ENCODE data around the gene ANG.
"Not testable (repeated sequence)": the region's sequence is repeated elsewhere in the genome, so short reads cannot be mapped to it uniquely, and the experiment has no call there.

ANG gene

DNA sequence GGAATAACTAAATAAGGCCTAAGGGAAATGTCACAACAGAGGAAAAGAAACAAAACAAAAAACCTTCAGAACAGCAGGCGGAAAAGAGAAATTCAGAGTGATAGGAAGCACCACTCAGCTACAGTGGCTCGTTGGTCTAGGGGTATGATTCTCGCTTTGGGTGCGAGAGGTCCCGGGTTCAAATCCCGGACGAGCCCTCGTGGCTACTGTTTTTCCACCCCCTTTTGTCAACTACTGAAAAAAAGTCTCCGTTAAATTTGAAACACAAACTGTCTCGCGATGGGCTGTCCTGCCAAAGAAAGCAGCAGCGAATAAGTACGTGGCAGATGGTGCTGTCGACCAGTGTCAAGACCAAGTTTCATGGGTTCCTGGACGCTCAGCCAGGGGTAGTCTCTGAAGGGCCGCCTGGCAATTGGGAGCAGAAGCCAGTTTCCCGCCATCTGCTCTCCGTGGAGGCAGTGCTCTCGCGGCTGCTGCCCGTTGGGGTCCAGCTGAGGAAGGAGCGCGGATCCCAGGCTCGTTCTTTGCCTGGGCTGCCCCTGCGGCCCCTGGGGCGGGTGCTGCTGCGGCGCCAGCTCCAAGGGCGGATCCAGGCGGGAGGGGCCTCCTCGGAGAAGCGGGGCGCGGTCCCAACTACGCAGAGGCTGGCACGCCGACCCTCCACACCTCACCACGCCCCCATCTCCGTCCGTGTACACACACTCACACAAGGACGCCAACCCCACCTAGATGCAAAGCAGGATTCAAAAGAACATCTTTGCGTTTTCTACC, 4.5 kb upstream of the ANG start, which contains the start of gene RNASE4:
Gene RNASE4 (plus strand): TSS at position 670 of the 771 bp plus-strand sequence. CDS start 14,812 bp downstream, outside the sequence.
- H3K27ac Mint-ChIP-seq = peak within 1 kb of the TSS; percentile 73
- no peaks in the 10 kb centered on the region for H3K36me3 Mint-ChIP-seq
- peaks cover 30% of the 10 kb centered on the region for H3K4me1 Mint-ChIP-seq
- H3K9me3 Mint-ChIP-seq = no peaks in the 10 kb centered on the region
- peak within 1 kb of the TSS; percentile 50 for H3K4me3 Mint-ChIP-seq
- H3K27me3 Mint-ChIP-seq = no peaks in the 10 kb centered on the region

DNA sequence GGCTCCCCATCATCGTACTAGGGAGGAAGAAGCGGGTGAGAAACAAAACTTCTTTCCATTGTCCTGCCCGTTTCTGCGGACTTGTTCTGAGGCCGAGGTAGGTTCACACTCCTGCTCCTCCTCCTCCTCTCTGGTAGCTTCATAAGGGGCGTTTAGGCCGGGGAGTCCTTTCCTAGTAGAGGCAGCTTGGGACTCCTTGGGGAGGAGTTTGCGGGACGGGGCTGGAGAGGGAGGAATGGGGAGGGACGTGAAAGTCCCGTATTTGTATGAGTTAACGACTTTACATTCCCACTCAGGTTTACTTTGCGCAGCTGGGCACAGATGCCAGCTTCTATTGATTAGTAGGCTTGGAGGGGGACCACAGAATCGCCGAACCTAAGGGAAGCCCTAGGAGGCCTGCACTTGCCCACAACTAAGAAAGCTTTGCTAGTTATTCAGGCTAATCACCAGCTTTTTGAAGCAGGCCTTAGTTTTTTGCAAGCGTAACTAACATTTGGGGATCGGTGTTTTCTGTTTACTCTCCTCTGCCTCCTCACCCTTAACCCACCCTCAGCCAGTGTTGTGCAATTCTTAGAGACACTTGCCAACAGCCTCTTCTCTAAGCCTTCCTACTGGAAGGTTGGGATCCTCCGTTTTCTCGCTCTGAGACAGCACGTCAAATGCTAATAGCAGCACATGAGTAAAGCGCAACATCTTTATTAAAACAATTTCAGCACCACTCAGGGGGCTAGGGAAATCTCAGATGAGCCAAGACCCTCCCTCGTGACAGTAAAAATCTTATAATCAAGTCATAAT, 3.7 kb upstream of the ANG start:
- H3K9me3 Mint-ChIP-seq = no peaks in the 10 kb centered on the region
- peak overlapping the region; percentile 73 for H3K27ac Mint-ChIP-seq

DNA sequence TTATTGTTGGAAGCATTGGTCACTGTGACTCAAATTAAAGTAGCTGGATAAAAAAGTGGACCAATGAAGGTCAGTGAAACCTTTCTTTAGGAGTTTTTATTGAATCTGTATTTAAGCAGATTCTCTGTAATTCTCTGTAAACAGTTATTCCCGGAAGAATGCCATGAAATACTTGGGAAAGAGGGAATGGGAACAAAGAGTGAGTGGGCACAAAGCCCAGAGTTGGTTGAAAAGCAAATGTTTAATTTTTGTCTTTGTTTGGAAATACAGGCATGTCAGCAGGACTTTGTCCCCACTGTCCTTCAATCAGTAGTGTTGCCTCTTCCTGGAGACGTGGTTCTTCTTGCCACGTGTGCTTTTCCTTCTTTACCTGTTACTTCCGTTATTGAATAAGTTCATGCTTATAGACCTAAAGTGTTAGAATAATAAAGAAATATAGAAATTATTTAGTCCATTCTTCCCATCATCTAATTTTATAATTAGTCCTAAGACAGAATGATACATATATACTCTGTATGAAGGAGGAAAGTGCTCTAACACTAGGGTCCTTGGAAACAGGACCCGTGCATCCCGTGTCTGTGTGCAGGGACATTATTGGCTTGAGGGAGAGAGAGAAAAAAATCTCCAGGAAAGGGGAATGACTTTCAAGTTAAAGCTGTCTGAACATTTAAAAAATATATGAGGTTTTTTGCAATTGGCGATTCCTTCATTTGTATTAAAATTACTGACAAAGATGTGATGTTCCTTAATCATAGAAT, 2.0 kb upstream of the ANG start:
- H3K36me3 Mint-ChIP-seq = no peaks in the 10 kb centered on the region
- peaks cover 16% of the 10 kb centered on the region for H3K4me1 Mint-ChIP-seq
- no peaks in the 10 kb centered on the region for H3K9me3 Mint-ChIP-seq
- H3K27ac Mint-ChIP-seq = no peak overlapping the region
- H3K4me3 Mint-ChIP-seq = no peak overlapping the region
- H3K27me3 Mint-ChIP-seq = no peaks in the 10 kb centered on the region

More for the DNA sequence above, 3.7 kb upstream of the ANG start:
- peak overlapping the region; percentile 50 for H3K4me3 Mint-ChIP-seq
- H3K4me1 Mint-ChIP-seq = peaks cover 26% of the 10 kb centered on the region
- H3K27me3 Mint-ChIP-seq = no peaks in the 10 kb centered on the region
- H3K36me3 Mint-ChIP-seq = no peaks in the 10 kb centered on the region

GRCh38 chr14:20687362-20688166, 1.0 kb upstream of the ANG start:
- no peaks in the 10 kb centered on the region for H3K36me3 Mint-ChIP-seq

DNA sequence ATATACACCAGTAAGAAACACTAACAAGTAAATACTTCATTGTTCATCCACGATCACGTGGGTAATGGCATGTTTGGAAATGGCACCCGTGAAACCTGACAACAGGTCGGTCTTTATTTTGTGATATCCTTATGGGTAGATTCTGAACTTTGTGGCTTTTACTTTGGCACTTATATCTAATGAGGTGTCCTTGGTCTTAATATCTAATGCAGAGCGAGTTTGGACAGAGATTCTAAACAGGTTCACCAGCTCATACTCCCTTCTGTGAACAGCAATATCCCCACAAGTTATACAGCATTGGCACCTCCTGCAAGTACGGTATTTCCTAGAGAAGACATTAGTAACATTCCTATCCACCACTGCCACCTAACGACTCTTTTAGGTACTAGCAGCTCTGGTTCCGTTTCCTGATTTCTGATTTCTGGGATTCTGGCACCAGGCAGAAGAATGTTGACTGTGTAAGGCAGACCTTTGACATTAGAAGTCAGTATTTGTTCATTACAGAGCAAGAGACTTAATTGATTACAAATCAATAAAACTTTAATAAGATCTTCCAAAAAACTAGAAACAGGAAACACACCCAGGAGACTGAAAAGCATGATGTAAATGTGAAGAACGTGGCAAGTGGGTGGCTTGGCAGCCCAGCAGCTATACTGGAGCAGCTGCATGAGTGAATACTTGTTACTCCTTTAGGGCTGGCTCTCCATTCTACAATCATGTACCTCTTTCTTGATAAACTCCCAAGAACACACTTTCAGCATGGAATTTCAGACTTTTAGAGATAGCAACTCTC, 2.5 kb downstream of the ANG start:
- Mint-ChIP-seq H3K27ac (no peak overlapping the region), H3K4me3 (no peak overlapping the region), H3K36me3 (no peaks in the 10 kb centered on the region), H3K9me3 (no peaks in the 10 kb centered on the region), H3K4me1 (peaks cover 7% of the 10 kb centered on the region), H3K27me3 (peaks cover 2% of the 10 kb centered on the region)

More at GRCh38 chr14:20687362-20688166, 1.0 kb upstream of the ANG start:
- no peak overlapping the region for H3K4me3 Mint-ChIP-seq
- H3K9me3 Mint-ChIP-seq = no peaks in the 10 kb centered on the region
- H3K27ac Mint-ChIP-seq = no peak overlapping the region
- peaks cover 11% of the 10 kb centered on the region for H3K4me1 Mint-ChIP-seq
- H3K27me3 Mint-ChIP-seq = no peaks in the 10 kb centered on the region

DNA sequence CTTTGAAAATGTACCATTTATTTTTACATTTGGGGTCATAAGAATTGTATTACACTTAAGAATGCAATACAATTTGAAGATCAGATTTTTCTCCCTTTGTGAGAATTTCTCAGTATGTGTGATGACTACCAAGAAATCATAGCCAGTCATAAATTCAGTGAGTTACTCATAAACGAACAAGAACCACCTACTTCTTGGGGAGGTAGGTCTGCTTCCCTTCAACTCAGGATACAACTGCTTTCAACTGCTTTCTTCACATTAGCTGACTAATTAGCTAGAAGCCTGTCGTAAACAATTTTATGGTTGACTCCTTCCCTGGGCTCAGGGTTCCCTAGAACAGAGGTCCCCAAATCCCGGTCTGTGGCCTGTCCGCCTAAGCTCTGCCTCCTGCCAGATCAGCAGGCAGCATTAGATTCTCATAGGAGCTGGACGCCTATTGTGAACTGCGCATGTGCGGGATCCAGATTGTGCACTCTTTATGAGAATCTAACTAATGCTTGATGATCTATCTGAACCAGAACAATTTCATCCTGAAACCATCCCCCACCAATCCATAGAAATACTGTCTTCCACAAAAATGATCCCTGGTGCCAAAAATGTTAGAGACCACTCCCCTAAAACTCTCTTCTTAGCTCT, 3.7 kb downstream of the ANG start:
- no peak overlapping the region for H3K4me3 Mint-ChIP-seq
- peaks cover 7% of the 10 kb centered on the region for H3K4me1 Mint-ChIP-seq
- peaks cover 2% of the 10 kb centered on the region for H3K27me3 Mint-ChIP-seq
- no peaks in the 10 kb centered on the region for H3K36me3 Mint-ChIP-seq
- no peak overlapping the region for H3K27ac Mint-ChIP-seq
- H3K9me3 Mint-ChIP-seq = no peaks in the 10 kb centered on the region

DNA sequence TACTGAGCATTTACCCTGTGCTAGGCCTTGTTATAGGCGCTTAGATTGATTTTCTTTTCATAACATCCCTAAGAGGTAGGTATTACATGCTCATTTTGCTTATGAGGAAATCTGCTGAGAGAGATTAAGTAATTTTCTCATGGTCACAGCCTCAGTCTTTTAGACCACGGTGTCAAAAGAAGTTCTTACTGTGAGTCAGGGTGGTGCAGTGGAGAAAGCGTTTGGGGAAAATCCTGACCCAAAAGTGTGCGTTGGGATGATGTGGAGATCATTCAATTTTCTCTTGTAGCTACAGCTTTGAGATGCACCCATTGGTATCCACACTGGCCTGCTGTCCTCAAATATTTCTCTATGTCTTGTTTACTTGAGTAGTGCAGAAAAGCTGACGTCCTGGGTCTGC, 8.2 kb downstream of the ANG start:
- Mint-ChIP-seq H3K36me3 (no peaks in the 10 kb centered on the region), H3K4me3 (no peak overlapping the region), H3K4me1 (no peaks in the 10 kb centered on the region), H3K27me3 (peaks cover 2% of the 10 kb centered on the region), H3K9me3 (no peaks in the 10 kb centered on the region), H3K27ac (no peak overlapping the region)

DNA sequence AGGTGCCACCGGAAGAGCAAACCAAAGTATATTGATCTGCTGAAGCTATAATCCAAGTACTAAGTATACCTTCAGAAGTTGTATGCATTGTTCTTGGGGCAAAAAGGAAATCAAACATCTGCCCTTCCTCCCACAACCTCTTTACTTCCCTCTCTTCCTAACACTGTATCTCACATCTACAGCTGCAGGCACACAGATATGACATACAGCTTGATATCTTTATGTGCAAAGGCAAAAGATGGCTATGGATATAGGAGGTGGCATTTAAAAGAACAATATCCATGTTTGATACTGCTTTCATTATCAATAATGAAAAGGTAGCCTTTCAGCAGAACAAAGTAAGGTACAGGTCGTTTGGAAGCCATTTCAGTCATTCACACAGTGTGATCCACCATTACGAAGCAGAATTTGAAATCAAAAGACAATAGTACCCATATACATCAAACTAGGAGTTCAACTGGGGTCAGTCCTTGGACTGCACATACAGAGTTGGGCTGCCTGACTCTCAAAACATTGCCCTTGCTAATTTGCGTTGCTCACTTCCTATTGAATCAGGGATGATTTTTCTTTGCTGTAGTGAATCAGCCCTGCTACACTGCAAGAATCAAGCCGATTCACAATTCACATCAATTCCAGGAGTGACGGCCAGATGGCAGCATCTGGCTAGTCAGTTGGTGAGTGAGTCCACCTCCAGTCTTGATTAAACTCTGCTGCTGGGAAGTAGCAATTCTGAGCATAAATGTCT, 8.9 kb downstream of the ANG start:
- Mint-ChIP-seq H3K36me3 (no peaks in the 10 kb centered on the region), H3K27me3 (peaks cover 2% of the 10 kb centered on the region), H3K4me1 (no peaks in the 10 kb centered on the region), H3K27ac (no peak overlapping the region), H3K9me3 (no peaks in the 10 kb centered on the region), H3K4me3 (no peak overlapping the region)

DNA sequence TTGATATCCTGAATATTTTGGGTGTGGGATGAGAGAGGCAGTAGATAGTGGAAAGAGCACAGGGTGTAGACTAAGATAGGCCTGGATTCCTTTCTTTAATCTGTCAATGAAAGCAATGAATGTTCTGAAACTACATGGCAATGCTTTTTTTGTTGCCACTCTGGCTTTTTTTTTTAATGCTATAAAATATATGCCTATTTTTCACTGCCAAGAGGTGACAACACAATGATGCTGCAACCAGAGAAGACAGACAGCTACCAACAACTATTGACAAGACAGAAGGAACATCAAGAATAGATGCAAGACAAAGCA, 9.4 kb downstream of the ANG start:
- Mint-ChIP-seq H3K4me1 (no peaks in the 10 kb centered on the region), H3K4me3 (no peak overlapping the region), H3K36me3 (no peaks in the 10 kb centered on the region), H3K27ac (no peak overlapping the region), H3K27me3 (peaks cover 2% of the 10 kb centered on the region), H3K9me3 (no peaks in the 10 kb centered on the region)

DNA sequence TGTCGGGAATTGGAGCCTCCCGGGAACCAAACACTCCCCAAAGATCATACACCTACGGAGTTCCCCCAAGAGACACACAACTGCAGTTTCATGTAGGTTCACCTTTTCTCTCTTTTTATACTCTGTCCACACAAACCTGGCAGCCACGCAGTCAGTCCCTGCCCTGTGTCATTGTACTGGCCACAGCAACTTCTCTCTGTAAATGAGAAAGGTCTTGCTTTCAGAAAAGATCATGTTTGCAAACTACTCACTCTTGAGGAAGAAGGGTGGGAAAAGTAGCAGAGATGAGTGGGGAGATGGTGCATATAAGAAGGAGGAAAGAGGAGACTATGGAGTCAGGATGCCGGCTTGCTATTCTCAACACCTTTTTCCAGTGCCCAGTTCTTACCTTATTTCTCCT, 10.4 kb downstream of the ANG start:
- H3K36me3 Mint-ChIP-seq = no peaks in the 10 kb centered on the region
- H3K4me3 Mint-ChIP-seq = no peak overlapping the region
- peaks cover 2% of the 10 kb centered on the region for H3K27me3 Mint-ChIP-seq
- H3K4me1 Mint-ChIP-seq = no peaks in the 10 kb centered on the region
- H3K9me3 Mint-ChIP-seq = no peaks in the 10 kb centered on the region
- H3K27ac Mint-ChIP-seq = no peak overlapping the region

DNA sequence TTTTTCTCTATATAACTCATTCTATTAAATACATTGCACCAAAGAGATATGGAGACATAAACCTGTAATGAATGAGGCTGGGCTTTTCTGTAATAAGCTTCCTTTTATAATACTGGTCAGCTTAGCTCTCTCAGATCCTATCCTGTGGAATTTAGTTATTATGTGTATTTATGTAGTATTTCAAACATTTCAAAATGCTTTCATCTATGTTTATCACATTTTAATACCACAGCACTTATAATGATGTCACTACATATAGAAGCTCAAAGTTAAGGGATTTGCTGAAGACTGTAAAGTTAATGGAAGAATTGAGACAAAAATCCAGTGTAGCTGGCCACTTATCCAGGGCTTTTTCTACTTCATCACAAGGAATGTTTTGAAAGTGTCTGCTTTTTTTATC, 11.4 kb downstream of the ANG start:
- Mint-ChIP-seq H3K27me3 (peaks cover 2% of the 10 kb centered on the region), H3K27ac (no peak overlapping the region), H3K9me3 (no peaks in the 10 kb centered on the region), H3K4me1 (no peaks in the 10 kb centered on the region), H3K36me3 (no peaks in the 10 kb centered on the region), H3K4me3 (no peak overlapping the region)

GRCh38 chr14:20700965-20701364, 12.4 kb downstream of the ANG start:
- not testable (repeated sequence) for H3K4me1 Mint-ChIP-seq, H3K9me3 Mint-ChIP-seq, H3K36me3 Mint-ChIP-seq, H3K27me3 Mint-ChIP-seq, H3K27ac Mint-ChIP-seq, H3K4me3 Mint-ChIP-seq

DNA sequence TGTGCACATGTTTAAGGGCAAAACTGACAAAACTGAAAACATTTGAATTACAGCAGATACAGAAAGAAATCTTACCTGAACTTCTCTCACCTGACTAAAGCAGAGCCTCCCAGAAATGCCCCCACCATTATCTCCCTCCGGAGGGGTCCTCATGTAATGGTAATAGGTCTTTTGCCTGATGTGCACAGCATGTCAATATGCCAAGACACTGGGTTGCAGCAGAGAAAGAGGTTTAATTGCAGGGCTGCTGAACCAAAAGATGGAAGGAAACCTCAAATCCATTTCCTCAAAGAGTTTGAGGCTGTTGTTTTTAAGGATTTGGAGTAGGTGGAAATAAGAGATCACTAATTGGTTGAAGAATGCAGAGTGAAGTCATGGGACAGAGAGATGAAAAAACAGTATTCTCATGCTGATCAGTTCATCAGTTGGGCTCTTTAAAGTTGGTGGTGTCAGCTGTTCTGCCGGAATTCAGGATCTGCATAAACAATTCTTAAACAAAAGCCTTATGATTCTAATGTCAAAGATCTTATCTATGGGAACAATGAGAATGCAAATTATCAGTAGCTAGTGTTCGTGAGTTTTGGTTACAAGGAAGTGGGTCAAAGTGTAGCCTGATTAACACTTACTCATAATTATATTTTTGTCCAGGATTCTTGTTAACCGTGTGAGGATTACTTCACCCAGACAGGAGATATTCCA, 18.2 kb downstream of the ANG start:
- H3K27ac Mint-ChIP-seq = no peak overlapping the region
- no peaks in the 10 kb centered on the region for H3K4me1 Mint-ChIP-seq
- H3K27me3 Mint-ChIP-seq = no peaks in the 10 kb centered on the region
- no peak overlapping the region for H3K4me3 Mint-ChIP-seq
- no peaks in the 10 kb centered on the region for H3K36me3 Mint-ChIP-seq
- H3K9me3 Mint-ChIP-seq = no peaks in the 10 kb centered on the region

All from activated naive CD4-positive, alpha-beta T cell treated with anti-CD3 and anti-CD28 coated beads, Interleukin-2, amount 50 U/mL, for 24 hours (primary cell).